ENCODE data around the gene PNP. TPM values are rescaled to one million over a fixed set of nuclear protein-coding genes. Genes with fewer than 3 reads are reported as not detected.

The PNP gene
- polyA plus RNA-seq, 1 donor from 2014 or later: 12.6 TPM

GRCh38 chr14:20469890-20470602 lies 840 bp downstream of the PNP start:
- H3K4me3 ChIP-seq (ENCODE audit: low read length): peak overlapping the region; percentile 98
- no peaks in the 10 kb centered on the region for H3K27me3 ChIP-seq (ENCODE audit: insufficient read depth, low read depth, low read length)
- no peaks in the 10 kb centered on the region for H3K9me3 ChIP-seq (ENCODE audit: low read length)
- H2AFZ ChIP-seq (ENCODE audit: low read depth, low read length): peak overlapping the region; percentile 94
- no peaks in the 10 kb centered on the region for H4K20me1 ChIP-seq (ENCODE audit: insufficient read depth)
- peak overlapping the region; percentile 77 for H3K9ac ChIP-seq (ENCODE audit: low read length)
- H3K36me3 ChIP-seq (ENCODE audit: insufficient read depth, low read length): no peaks in the 10 kb centered on the region
- TF ChIP-seq TAF1 (IDR thresholded peaks at IDR 0.05; ENCODE audit: low read depth) (no peak), EP300 (conservative IDR thresholded peaks at IDR 0.05; ENCODE audit: poor library complexity, severe bottlenecking) (no peak), REST (IDR thresholded peaks at IDR 0.05; ENCODE audit: borderline replicate concordance) (no peak), SMC3 (conservative IDR thresholded peaks at IDR 0.05; ENCODE audit: poor library complexity) (no peak), MXI1 (conservative IDR thresholded peaks at IDR 0.05; ENCODE audit: poor library complexity, severe bottlenecking) (no peak), EZH2 (IDR thresholded peaks at IDR 0.05; ENCODE audit: borderline replicate concordance, insufficient read depth, low read length, poor library complexity, severe bottlenecking) (no peak), RAD21 (conservative IDR thresholded peaks at IDR 0.05) (no peak), POLR2AphosphoS5 (IDR thresholded peaks at IDR 0.05) (no peak), CTCF (IDR thresholded peaks at IDR 0.05; ENCODE audit: poor library complexity, severe bottlenecking) (no peak)
- H3K27ac ChIP-seq (ENCODE audit: low read length): peak overlapping the region; percentile 53
- H3F3A ChIP-seq (ENCODE audit: insufficient read depth, low read length, poor library complexity, severe bottlenecking): no peaks in the 10 kb centered on the region
- H3K4me2 ChIP-seq (ENCODE audit: low read length): peak overlapping the region; percentile 98
- H3K79me2 ChIP-seq (replicated peaks; ENCODE audit: insufficient read depth, low read length): no peaks in the 10 kb centered on the region
- no peaks in the 10 kb centered on the region for H3K9me2 ChIP-seq (ENCODE audit: insufficient read depth, low read length)

GRCh38 chr14:20470603-20470901 lies 1.3 kb downstream of the PNP start:
- Histone ChIP-seq H2AFZ (ENCODE audit: low read depth, low read length) (no peak overlapping the region), H3K9me3 (ENCODE audit: low read length) (no peaks in the 10 kb centered on the region), H3K36me3 (ENCODE audit: insufficient read depth, low read length) (no peaks in the 10 kb centered on the region), H3F3A (ENCODE audit: insufficient read depth, low read length, poor library complexity, severe bottlenecking) (no peaks in the 10 kb centered on the region), H4K20me1 (ENCODE audit: insufficient read depth) (no peaks in the 10 kb centered on the region), H3K27me3 (ENCODE audit: insufficient read depth, low read depth, low read length) (no peaks in the 10 kb centered on the region), H3K27ac (ENCODE audit: low read length) (no peak overlapping the region), H3K79me2 (replicated peaks; ENCODE audit: insufficient read depth, low read length) (no peaks in the 10 kb centered on the region), H3K9ac (ENCODE audit: low read length) (no peak overlapping the region), H3K4me2 (ENCODE audit: low read length) (peak overlapping the region; percentile 98), H3K9me2 (ENCODE audit: insufficient read depth, low read length) (no peaks in the 10 kb centered on the region), H3K4me3 (ENCODE audit: low read length) (peak overlapping the region; percentile 98)
- TF ChIP-seq EZH2 (IDR thresholded peaks at IDR 0.05; ENCODE audit: borderline replicate concordance, insufficient read depth, low read length, poor library complexity, severe bottlenecking): no peak
- TF ChIP-seq RAD21 (conservative IDR thresholded peaks at IDR 0.05): no peak
- TF ChIP-seq REST (IDR thresholded peaks at IDR 0.05; ENCODE audit: borderline replicate concordance): no peak
- TF ChIP-seq TAF1 (IDR thresholded peaks at IDR 0.05; ENCODE audit: low read depth): no peak
- TF ChIP-seq SMC3 (conservative IDR thresholded peaks at IDR 0.05; ENCODE audit: poor library complexity): no peak
- TF ChIP-seq CTCF (IDR thresholded peaks at IDR 0.05; ENCODE audit: poor library complexity, severe bottlenecking): no peak

Measured in neural cell (in vitro differentiated cells).